NCI-H2227 (cell line): ENCODE measurements around the gene CTU2.

Source experiments
- DNase-seq: peaks from one replicate; lab custom pipeline; 2025; ENCODE audit not compliant: unreplicated experiment; lab: John Stamatoyannopoulos, UW

CTU2 gene

GRCh38 chr16:88759976-88760350, 53.7 kb downstream of the CTU2 start:
- DNase-seq: no peak

GRCh38 chr16:88760424-88761142, 54.3 kb downstream of the CTU2 start:
- no peak for DNase-seq

- DNase-seq: no peak
Measured at GRCh38 chr16:88761143-88761534, 54.8 kb downstream of the CTU2 start.

GRCh38 chr16:88761830-88762229, 55.5 kb downstream of the CTU2 start:
- DNase-seq: no peak

- no peak for DNase-seq
Measured at GRCh38 chr16:88762258-88762870, 56.1 kb downstream of the CTU2 start.

- DNase-seq: no peak
Measured at GRCh38 chr16:88762941-88763340, 56.6 kb downstream of the CTU2 start.

GRCh38 chr16:88763502-88764053, 57.3 kb downstream of the CTU2 start:
- DNase-seq: no peak

- DNase-seq: no peak
Measured at GRCh38 chr16:88764080-88764479, 57.8 kb downstream of the CTU2 start.

- no peak for DNase-seq
Measured at GRCh38 chr16:88764913-88765349, 58.6 kb downstream of the CTU2 start.
